GM23248 (cell line): ENCODE measurements around the gene RRP7A. TPM values are rescaled to one million over a fixed set of nuclear protein-coding genes. Genes with fewer than 3 reads are reported as not detected.
"Not testable (repeated sequence)": the region's sequence is repeated elsewhere in the genome, so short reads cannot be mapped to it uniquely, and the experiment has no call there.

Experiments used
- DNase-seq: peaks from one replicate; pipeline ENCODE4 v3.0.0-alpha.2; 2015
- H2AFZ ChIP-seq: fragments of 200-600 bp; sonication (generic); 2 replicates; pipeline ENCODE4 v1.6.1; 2016; ENCODE audit warnings: antibody characterized with exemption
- H3F3A ChIP-seq: fragments of 200-600 bp; sonication (generic); 2 replicates; pipeline ENCODE4 v1.6.1; 2016; ENCODE audit warnings: mild to moderate bottlenecking, antibody characterized with exemption, mixed run types; ENCODE audit not compliant: insufficient read depth
- H3K27ac ChIP-seq: fragments of 200-600 bp; sonication (generic); 2 replicates; pipeline ENCODE4 v1.5.1; 2016; ENCODE audit warnings: mild to moderate bottlenecking
- H3K27me3 ChIP-seq: fragments of 200-600 bp; sonication (generic); replicated peaks from 2 replicates; pipeline ENCODE4 v1.6.1; 2016; ENCODE audit warnings: mild to moderate bottlenecking; ENCODE audit not compliant: insufficient read depth
- H3K36me3 ChIP-seq: fragments of 200-600 bp; sonication (generic); 2 replicates; pipeline ENCODE4 v1.6.1; 2016; ENCODE audit warnings: low read depth, mild to moderate bottlenecking
- H3K4me1 ChIP-seq: fragments of 200-600 bp; sonication (generic); 2 replicates; pipeline ENCODE4 v1.6.1; 2016; ENCODE audit warnings: mild to moderate bottlenecking; ENCODE audit not compliant: insufficient read depth
- H3K4me2 ChIP-seq: fragments of 200-600 bp; sonication (generic); one replicate; pipeline ENCODE4 v1.6.1; 2016; ENCODE audit warnings: mild to moderate bottlenecking; ENCODE audit not compliant: unreplicated experiment
- H3K4me3 ChIP-seq: fragments of 200-600 bp; sonication (generic); 2 replicates; pipeline ENCODE4 v1.5.1; 2016; ENCODE audit warnings: mild to moderate bottlenecking
- H3K79me2 ChIP-seq: fragments of 200-600 bp; sonication (generic); 2 replicates; pipeline ENCODE4 v1.6.1; 2016; ENCODE audit warnings: mild to moderate bottlenecking; ENCODE audit not compliant: insufficient read depth
- H3K9ac ChIP-seq: fragments of 200-600 bp; sonication (generic); 2 replicates; pipeline ENCODE4 v1.6.1; 2016; ENCODE audit warnings: mild to moderate bottlenecking
- H3K9me2 ChIP-seq: fragments of 200-600 bp; sonication (generic); 2 replicates; pipeline ENCODE4 v1.6.1; 2016; ENCODE audit warnings: mixed run types, mild to moderate bottlenecking, moderate library complexity; ENCODE audit not compliant: insufficient read depth
- H3K9me3 ChIP-seq: fragments of 200-600 bp; sonication (generic); one replicate; pipeline ENCODE4 v1.6.1; 2017; ENCODE audit warnings: low read depth
- H4K20me1 ChIP-seq: fragments of 200-600 bp; sonication (generic); 2 replicates; pipeline ENCODE4 v1.6.0; 2016; ENCODE audit not compliant: insufficient read depth
- EZH2 ChIP-seq: fragments of 200-600 bp; sonication (generic); IDR thresholded peaks from 2 replicates; pipeline ENCODE4 v1.6.1; 2018; ENCODE audit warnings: antibody characterized with exemption, mild to moderate bottlenecking; ENCODE audit not compliant: insufficient read depth, poor library complexity, severe bottlenecking
- EZH2phosphoT487 ChIP-seq: fragments of 200-600 bp; sonication (generic); IDR thresholded peaks from 2 replicates; pipeline ENCODE4 v1.6.1; 2018; ENCODE audit warnings: antibody characterized with exemption, moderate library complexity, mild to moderate bottlenecking, low read depth; ENCODE audit not compliant: insufficient read depth
- WGBS, 2 experiments: methylation state at CpG; one replicate each; pipeline ENCODE4 v1.1.6; 2015 to 2017; ENCODE audit warnings: low lambda C conversion rate in 2 of 2, low coverage in 1 of 2; ENCODE audit errors: missing lambda C conversion rate in 2 of 2; 5-methylcytosine and 5-hydroxymethylcytosine counted together
- in situ Hi-C: fragments of 300-500 bp; cut with MboI; formaldehyde crosslinking; loops from 2 replicates; pipeline ENCODE4 v1.15.0; 2020
- polyA plus RNA-seq: library from polyadenylated mRNA; unstranded; fragments of >200 nt; fragmentation: Nextera tagmentation; extraction: Ambion mirVana; gene quantifications from 2 replicates; pipeline ENCODE4 v1.2.1, GENCODE V29; 2016
- total RNA-seq: library from RNA; depleted of rRNA; stranded (reverse); fragments of >200 nt; shearing (Covaris generic); gene quantifications from 2 replicates; pipeline ENCODE4 v1.2.3, GENCODE V29; 2014

RRP7A gene
- total and polyA plus RNA-seq, 2 experiments from 2014 or later: 31.7 to 48.2 TPM

- no peaks in the 10 kb centered on the region for H4K20me1 ChIP-seq
- TF ChIP-seq EZH2phosphoT487 (no peak), EZH2 (no peak)
- no peak overlapping the region for H3K4me3 ChIP-seq
- DNase-seq: no peak
- no peak overlapping the region for H3K4me2 ChIP-seq
- no peaks in the 10 kb centered on the region for H3F3A ChIP-seq
- no peaks in the 10 kb centered on the region for H3K9me2 ChIP-seq
- H3K4me1 ChIP-seq: no peaks in the 10 kb centered on the region
- no peak overlapping the region for H2AFZ ChIP-seq
- H3K27ac ChIP-seq: no peak overlapping the region
- no peaks in the 10 kb centered on the region for H3K9me3 ChIP-seq
- H3K27me3 ChIP-seq: no peaks in the 10 kb centered on the region
- H3K36me3 ChIP-seq: no peaks in the 10 kb centered on the region
- 83 to 85% methylated on average over 11 of the region's 11 CpGs for WGBS, 2 experiments
- no peaks in the 10 kb centered on the region for H3K79me2 ChIP-seq
- in situ Hi-C loops: no loop called here
- no peak overlapping the region for H3K9ac ChIP-seq
These were observed 9.2 kb upstream of the RRP7A start for GRCh38 chr22:42528591-42529307.

GRCh38 chr22:42522546-42522945 lies 3.0 kb upstream of the RRP7A start:
- H3K27me3 ChIP-seq: no peaks in the 10 kb centered on the region
- H3F3A ChIP-seq: no peaks in the 10 kb centered on the region
- peaks cover 25% of the 10 kb centered on the region for H3K79me2 ChIP-seq
- 0 out of 2 replicates have a peak, but pooled peaks cover 3% of the 10 kb centered on the region for H3K36me3 ChIP-seq
- H3K9me3 ChIP-seq: no peaks in the 10 kb centered on the region
- H4K20me1 ChIP-seq: no peaks in the 10 kb centered on the region
- no peak overlapping the region for H3K27ac ChIP-seq
- no peak overlapping the region for H3K9ac ChIP-seq
- H3K4me2 ChIP-seq: no peak overlapping the region
- no peak overlapping the region for H2AFZ ChIP-seq
- WGBS, 2 experiments: 91 to 93% methylated on average over 15 of the region's 15 CpGs
- no peak for DNase-seq
- in situ Hi-C loops: no loop called here
- TF ChIP-seq EZH2: no peak
- no peak for TF ChIP-seq EZH2phosphoT487
- no peak overlapping the region for H3K4me3 ChIP-seq
- H3K9me2 ChIP-seq: no peaks in the 10 kb centered on the region
- H3K4me1 ChIP-seq: peaks cover 6% of the 10 kb centered on the region

- no peaks in the 10 kb centered on the region for H3F3A ChIP-seq
- H3K4me1 ChIP-seq: peaks cover 6% of the 10 kb centered on the region
- no peak for DNase-seq
- no peaks in the 10 kb centered on the region for H4K20me1 ChIP-seq
- no peaks in the 10 kb centered on the region for H3K9me3 ChIP-seq
- no peak overlapping the region for H3K27ac ChIP-seq
- WGBS, 2 experiments: 89 to 90% methylated on average over 9 of the region's 9 CpGs
- peaks cover 37% of the 10 kb centered on the region for H3K79me2 ChIP-seq
- H3K36me3 ChIP-seq: 0 out of 2 replicates have a peak, but pooled peaks cover 3% of the 10 kb centered on the region
- no peak overlapping the region for H3K4me3 ChIP-seq
- H3K9me2 ChIP-seq: no peaks in the 10 kb centered on the region
- no peak overlapping the region for H3K4me2 ChIP-seq
- H2AFZ ChIP-seq: no peak overlapping the region
- no peaks in the 10 kb centered on the region for H3K27me3 ChIP-seq
- no peak for TF ChIP-seq EZH2phosphoT487
- TF ChIP-seq EZH2: no peak
- in situ Hi-C loops: no loop called here
- no peak overlapping the region for H3K9ac ChIP-seq
These were observed 1.6 kb upstream of the RRP7A start for GRCh38 chr22:42521228-42521546.

GRCh38 chr22:42518638-42519524 lies 715 bp downstream of the RRP7A start:
- H3K4me1 ChIP-seq, H3K9me2 ChIP-seq, DNase-seq, H3K36me3 ChIP-seq, H3K27me3 ChIP-seq, H4K20me1 ChIP-seq, in situ Hi-C loops, H3K9me3 ChIP-seq, H3F3A ChIP-seq, H3K27ac ChIP-seq: not testable (repeated sequence)
- H3K4me2 ChIP-seq: peak overlapping the region; percentile 76
- peaks cover 42% of the 10 kb centered on the region for H3K79me2 ChIP-seq
- peak overlapping the region; percentile 95 for H3K9ac ChIP-seq
- peak overlapping the region; percentile 93 for H2AFZ ChIP-seq
- WGBS, 2 experiments: 14 to 17% methylated on average over 19 to 20 of the region's 28 CpGs
- peak overlapping the region; percentile 78 for H3K4me3 ChIP-seq

- H3K4me2 ChIP-seq, H3K4me1 ChIP-seq, in situ Hi-C loops, H4K20me1 ChIP-seq, H3K36me3 ChIP-seq, H3K9ac ChIP-seq, H3K9me2 ChIP-seq, DNase-seq, H3F3A ChIP-seq, H3K4me3 ChIP-seq, H3K27ac ChIP-seq, H3K27me3 ChIP-seq, H2AFZ ChIP-seq, H3K9me3 ChIP-seq: not testable (repeated sequence)
- WGBS, 2 experiments: 98 to 99% methylated on average over 7 of the region's 7 CpGs
- H3K79me2 ChIP-seq: peaks cover 42% of the 10 kb centered on the region
These were observed 2.5 kb downstream of the RRP7A start for GRCh38 chr22:42517103-42517502.
